Effector CD8-positive, alpha-beta T cell (primary cell): ENCODE results near the gene WDR37.
"Not testable (repeated sequence)": the region's sequence is repeated elsewhere in the genome, so short reads cannot be mapped to it uniquely, and the experiment has no call there.

ENCODE experiments used
- DNase-seq: peaks from one replicate; lab custom pipeline; 2025; lab: John Stamatoyannopoulos, UW

The WDR37 gene

GRCh38 chr10:1153251-1153763 is 97.1 kb downstream of the WDR37 start:
- DNase-seq = no peak

- DNase-seq = no peak
Observed at GRCh38 chr10:1153805-1154351, 97.7 kb downstream of the WDR37 start.

- DNase-seq = no peak
Observed at GRCh38 chr10:1154531-1155295, 98.5 kb downstream of the WDR37 start.

GRCh38 chr10:1155791-1156615 is 99.8 kb downstream of the WDR37 start:
- DNase-seq = no peak

- DNase-seq = no peak
Observed at GRCh38 chr10:1156616-1156886, 100.4 kb downstream of the WDR37 start.

GRCh38 chr10:1156921-1157614 is 100.9 kb downstream of the WDR37 start:
- DNase-seq = no peak

GRCh38 chr10:1157615-1157933 is 101.4 kb downstream of the WDR37 start:
- DNase-seq = no peak

GRCh38 chr10:1158066-1158465 is 101.9 kb downstream of the WDR37 start:
- no peak for DNase-seq

- DNase-seq = not testable (repeated sequence)
Observed at GRCh38 chr10:1158536-1158935, 102.4 kb downstream of the WDR37 start.

- no peak for DNase-seq
Observed at GRCh38 chr10:1159131-1160061, 103.2 kb downstream of the WDR37 start.

GRCh38 chr10:1160561-1161314 is 104.6 kb downstream of the WDR37 start:
- DNase-seq = no peak

GRCh38 chr10:1161315-1161673 is 105.1 kb downstream of the WDR37 start:
- DNase-seq = not testable (repeated sequence)

GRCh38 chr10:1162481-1163203 is 106.5 kb downstream of the WDR37 start:
- DNase-seq = no peak

GRCh38 chr10:1163204-1163660 is 107.0 kb downstream of the WDR37 start:
- DNase-seq = no peak

- DNase-seq = no peak
Observed at GRCh38 chr10:1163831-1164230, 107.6 kb downstream of the WDR37 start.

GRCh38 chr10:1166101-1166827 is 110.1 kb downstream of the WDR37 start:
- no peak for DNase-seq

GRCh38 chr10:1166828-1167275 is 110.7 kb downstream of the WDR37 start:
- DNase-seq = no peak

- DNase-seq = no peak
Observed at GRCh38 chr10:1168763-1169162, 112.6 kb downstream of the WDR37 start.
